Neuronal stem cell (in vitro differentiated cells): ENCODE measurements around the gene SLC18B1.

ENCODE experiments used
- DNase-seq: peaks from one replicate; pipeline ENCODE4 v3.0.0-alpha.2; 2013; ENCODE audit warnings: low spot score
- H2AFZ ChIP-seq: one replicate; pipeline ENCODE4 v1.6.1; 2013; ENCODE audit warnings: mild to moderate bottlenecking, low read length, inconsistent platforms
- H2AK5ac ChIP-seq: 2 replicates; pipeline ENCODE4 v1.6.1; 2013; ENCODE audit warnings: low read depth, mild to moderate bottlenecking, inconsistent platforms, low read length, moderate library complexity, mixed read lengths
- H2BK120ac ChIP-seq: 2 replicates; pipeline ENCODE4 v1.6.1; 2013; ENCODE audit warnings: low read depth, mild to moderate bottlenecking, inconsistent platforms, low read length, moderate library complexity, mixed read lengths
- H2BK12ac ChIP-seq: one replicate; pipeline ENCODE4 v1.6.1; 2013; ENCODE audit warnings: low read length, inconsistent platforms
- H2BK15ac ChIP-seq: 2 replicates; pipeline ENCODE4 v1.6.1; 2013; ENCODE audit warnings: mild to moderate bottlenecking, low read length, inconsistent platforms, mixed read lengths
- H2BK5ac ChIP-seq: one replicate; pipeline ENCODE4 v1.6.1; 2013; ENCODE audit warnings: inconsistent platforms, mild to moderate bottlenecking, low read length, moderate library complexity
- H3K14ac ChIP-seq: one replicate; pipeline ENCODE4 v1.6.1; 2013; ENCODE audit warnings: low read length, inconsistent platforms
- H3K18ac ChIP-seq: 2 replicates; pipeline ENCODE4 v1.6.1; 2013; ENCODE audit warnings: low read length, inconsistent platforms
- H3K23ac ChIP-seq: 2 replicates; pipeline ENCODE4 v1.6.1; 2013; ENCODE audit warnings: low read depth, mild to moderate bottlenecking, mixed read lengths, low read length, inconsistent platforms; ENCODE audit not compliant: poor library complexity
- H3K27ac ChIP-seq: replicated peaks from 3 replicates; pipeline ENCODE4 v1.5.1; 2013; ENCODE audit warnings: low read length, inconsistent platforms
- H3K27me3 ChIP-seq, 3 experiments: 2 replicates each; pipeline ENCODE4 v1.6.1; 2013; ENCODE audit warnings: low read length in 3 of 3, mild to moderate bottlenecking in 2 of 3, inconsistent platforms in 1 of 3, low read depth in 1 of 3, mixed read lengths in 1 of 3, moderate library complexity in 1 of 3; ENCODE audit not compliant: control insufficient read depth in 3 of 3, insufficient read depth in 3 of 3
- H3K36me3 ChIP-seq, 2 donors: replicated peaks in 1 of 2; 2 replicates each; pipeline ENCODE4 v1.6.1; 2013; ENCODE audit warnings: low read length in 2 of 2; ENCODE audit not compliant: control insufficient read depth in 2 of 2, insufficient read depth in 2 of 2
- H3K4ac ChIP-seq: 2 replicates; pipeline ENCODE4 v1.6.1; 2013; ENCODE audit warnings: inconsistent platforms, mild to moderate bottlenecking, low read length, moderate library complexity
- H3K4me1 ChIP-seq, 2 donors: 1 replicate in 1 of 2; 2 replicates in 1 of 2; pipeline ENCODE4 v1.6.1; 2013; ENCODE audit warnings: low read length in 2 of 2, low read depth in 1 of 2; ENCODE audit not compliant: control insufficient read depth in 2 of 2, insufficient read depth in 1 of 2
- H3K4me2 ChIP-seq: one replicate; pipeline ENCODE4 v1.6.1; 2013; ENCODE audit warnings: mild to moderate bottlenecking, low read length, inconsistent platforms; ENCODE audit not compliant: insufficient read depth, poor library complexity, severe bottlenecking
- H3K4me3 ChIP-seq, 2 donors: 2 replicates each; pipeline ENCODE4 v1.5.1; 2013; ENCODE audit warnings: low read length in 2 of 2, mild to moderate bottlenecking in 2 of 2, inconsistent platforms in 1 of 2, moderate library complexity in 1 of 2
- H3K79me1 ChIP-seq: one replicate; pipeline ENCODE4 v1.6.1; 2013; ENCODE audit warnings: low read depth, mild to moderate bottlenecking, inconsistent platforms, low read length, moderate library complexity
- H3K9ac ChIP-seq: one replicate; pipeline ENCODE4 v1.6.1; 2013; ENCODE audit warnings: mild to moderate bottlenecking, low read depth, low read length, inconsistent platforms; ENCODE audit not compliant: poor library complexity
- H3K9me3 ChIP-seq, 2 donors: replicated peaks in 1 of 2; 2 replicates each; pipeline versions ENCODE3 to v1.6.1; 2013; ENCODE audit warnings: low read length in 2 of 2, mild to moderate bottlenecking in 2 of 2, inconsistent platforms in 1 of 2, low read depth in 1 of 2, mixed read lengths in 1 of 2, moderate library complexity in 1 of 2; ENCODE audit not compliant: control insufficient read depth in 2 of 2, insufficient read depth in 1 of 2
- H4K8ac ChIP-seq: one replicate; pipeline ENCODE4 v1.6.1; 2013; ENCODE audit warnings: low read depth, mild to moderate bottlenecking, inconsistent platforms, low read length, moderate library complexity
- H4K91ac ChIP-seq: one replicate; pipeline ENCODE4 v1.6.1; 2013; ENCODE audit warnings: low read length, low read depth, mild to moderate bottlenecking, inconsistent platforms; ENCODE audit not compliant: poor library complexity
- WGBS, 2 donors: extraction: QIAGEN DNeasy Blood & Tissue Kit; methylation state at CpG; one replicate each; pipeline ENCODE4 v1.1.7; 2013; ENCODE audit warnings: missing lambda C conversion rate in 2 of 2, mixed read lengths in 1 of 2; ENCODE audit not compliant: insufficient read length in 2 of 2, insufficient replicate concordance in 1 of 2; ENCODE audit errors: extremely low coverage in 2 of 2; 5-methylcytosine and 5-hydroxymethylcytosine counted together

Gene SLC18B1

GRCh38 chr6:132763269-132763668 lies 35.2 kb downstream of the SLC18B1 start:
- H3K18ac ChIP-seq = no peak overlapping the region
- no peak overlapping the region for H4K91ac ChIP-seq
- H3K79me1 ChIP-seq = no peaks in the 10 kb centered on the region
- no peak overlapping the region for H3K14ac ChIP-seq
- DNase-seq = no peak
- no peaks in the 10 kb centered on the region for H3K9me3 ChIP-seq
- H3K9ac ChIP-seq = no peak overlapping the region
- H3K4me1 ChIP-seq = no peaks in the 10 kb centered on the region
- no peaks in the 10 kb centered on the region for H3K27me3 ChIP-seq
- peak overlapping the region; percentile 51 for H2AFZ ChIP-seq
- H2BK5ac ChIP-seq = no peak overlapping the region
- H2BK12ac ChIP-seq = no peak overlapping the region
- WGBS, 2 donors = no CpG with 5 or more reads among the region's 2 CpGs
- H2AK5ac ChIP-seq = no peak overlapping the region
- H3K4ac ChIP-seq = no peak overlapping the region
- no peak overlapping the region for H3K4me3 ChIP-seq
- H4K8ac ChIP-seq = no peak overlapping the region
- H3K4me2 ChIP-seq = no peak overlapping the region
- no peak overlapping the region for H3K27ac ChIP-seq
- no peaks in the 10 kb centered on the region for H3K36me3 ChIP-seq
- no peak overlapping the region for H3K23ac ChIP-seq
- no peak overlapping the region for H2BK120ac ChIP-seq
- H2BK15ac ChIP-seq = no peak overlapping the region

- no peak for DNase-seq
- H3K9me3 ChIP-seq = no peaks in the 10 kb centered on the region
- H2AK5ac ChIP-seq = no peak overlapping the region
- H2BK120ac ChIP-seq = no peak overlapping the region
- no peak overlapping the region for H3K4me3 ChIP-seq
- no peak overlapping the region for H2BK15ac ChIP-seq
- H2BK12ac ChIP-seq = no peak overlapping the region
- H3K36me3 ChIP-seq = no peaks in the 10 kb centered on the region
- H3K27ac ChIP-seq = no peak overlapping the region
- H4K91ac ChIP-seq = no peak overlapping the region
- no peak overlapping the region for H3K9ac ChIP-seq
- no peaks in the 10 kb centered on the region for H3K79me1 ChIP-seq
- no peak overlapping the region for H2AFZ ChIP-seq
- H3K4me1 ChIP-seq = no peaks in the 10 kb centered on the region
- H2BK5ac ChIP-seq = no peak overlapping the region
- no CpG with 5 or more reads among the region's 3 CpGs for WGBS, 2 donors
- no peak overlapping the region for H4K8ac ChIP-seq
- H3K27me3 ChIP-seq = no peaks in the 10 kb centered on the region
- H3K4me2 ChIP-seq = no peak overlapping the region
- H3K4ac ChIP-seq = no peak overlapping the region
- no peak overlapping the region for H3K14ac ChIP-seq
- no peak overlapping the region for H3K18ac ChIP-seq
- no peak overlapping the region for H3K23ac ChIP-seq
Observed at GRCh38 chr6:132760256-132760655, 38.2 kb downstream of the SLC18B1 start.

GRCh38 chr6:132758689-132759088 lies 39.7 kb downstream of the SLC18B1 start:
- Histone ChIP-seq H3K4ac (no peak overlapping the region), H2BK120ac (no peak overlapping the region), H3K4me1 (no peaks in the 10 kb centered on the region), H3K9ac (no peak overlapping the region), H4K8ac (no peak overlapping the region), H3K23ac (no peak overlapping the region), H4K91ac (no peak overlapping the region), H3K27me3 (no peaks in the 10 kb centered on the region), H2BK12ac (no peak overlapping the region), H3K27ac (no peak overlapping the region), H3K14ac (no peak overlapping the region), H3K9me3 (no peaks in the 10 kb centered on the region), H2BK15ac (no peak overlapping the region), H3K4me3 (no peak overlapping the region), H2BK5ac (no peak overlapping the region), H3K4me2 (no peak overlapping the region), H2AK5ac (no peak overlapping the region), H3K79me1 (no peaks in the 10 kb centered on the region), H3K36me3 (no peaks in the 10 kb centered on the region), H3K18ac (no peak overlapping the region), H2AFZ (no peak overlapping the region)
- no CpG with 5 or more reads among the region's 2 CpGs for WGBS, 2 donors
- no peak for DNase-seq

- H3K27ac ChIP-seq = no peak overlapping the region
- H2BK15ac ChIP-seq = no peak overlapping the region
- no peaks in the 10 kb centered on the region for H3K9me3 ChIP-seq
- no peaks in the 10 kb centered on the region for H3K4me1 ChIP-seq
- no peak overlapping the region for H2AFZ ChIP-seq
- no peak overlapping the region for H3K23ac ChIP-seq
- no peaks in the 10 kb centered on the region for H3K36me3 ChIP-seq
- H3K27me3 ChIP-seq = no peaks in the 10 kb centered on the region
- no peak overlapping the region for H3K4ac ChIP-seq
- H3K79me1 ChIP-seq = no peaks in the 10 kb centered on the region
- no peak overlapping the region for H2AK5ac ChIP-seq
- H4K91ac ChIP-seq = no peak overlapping the region
- no peak overlapping the region for H3K9ac ChIP-seq
- H3K14ac ChIP-seq = no peak overlapping the region
- no peak overlapping the region for H2BK5ac ChIP-seq
- H2BK12ac ChIP-seq = no peak overlapping the region
- H2BK120ac ChIP-seq = no peak overlapping the region
- H3K4me3 ChIP-seq = no peak overlapping the region
- no peak overlapping the region for H3K18ac ChIP-seq
- H3K4me2 ChIP-seq = no peak overlapping the region
- no peak for DNase-seq
- no CpG with 5 or more reads among the region's 1 CpG for WGBS, 2 donors
- no peak overlapping the region for H4K8ac ChIP-seq
Observed at GRCh38 chr6:132752255-132752654, 46.2 kb downstream of the SLC18B1 start.
